WERI-Rb-1 (cell line): ENCODE results near the gene CDK2AP2.

ENCODE experiments used
- DNase-seq: peaks from one replicate; pipeline ENCODE4 v3.0.0-alpha.2; 2020
- H3K27ac ChIP-seq: fragments of 250-450 bp; sonication (Bioruptor Pico); 2 replicates; pipeline ENCODE4 v1.5.1; 2020; ENCODE audit warnings: mild to moderate bottlenecking, moderate library complexity
- H3K27me3 ChIP-seq: fragments of 250-450 bp; sonication (Bioruptor Pico); 2 replicates; pipeline ENCODE4 v1.5.1; 2021; ENCODE audit warnings: mild to moderate bottlenecking, low read depth, moderate library complexity; ENCODE audit not compliant: insufficient read depth, severe bottlenecking
- H3K36me3 ChIP-seq: fragments of 250-450 bp; sonication (Bioruptor Pico); 2 replicates; pipeline ENCODE4 v1.5.1; 2020; ENCODE audit warnings: mild to moderate bottlenecking, moderate library complexity
- H3K4me3 ChIP-seq: 2 replicates; pipeline ENCODE4 v1.5.1; 2011; ENCODE audit warnings: low read depth, mild to moderate bottlenecking, control low read depth, low read length
- H3K9me3 ChIP-seq: fragments of 250-450 bp; sonication (Bioruptor Pico); 2 replicates; pipeline ENCODE4 v1.5.1; 2021; ENCODE audit warnings: mild to moderate bottlenecking, moderate library complexity; ENCODE audit not compliant: severe bottlenecking
- TF ChIP-seq, protein P1 (sequence below): IDR thresholded peaks from 2 replicates; pipeline ENCODE4 v1.5.1; 2011; ENCODE audit warnings: low read depth, mild to moderate bottlenecking, control low read depth, inconsistent platforms, low read length

Gene CDK2AP2

GRCh38 chr11:67503119-67504004 is 4.6 kb downstream of the CDK2AP2 start:
- DNase-seq: peak; percentile 81
- Histone ChIP-seq H3K4me3 (peak overlapping the region; percentile 88), H3K27me3 (no peaks in the 10 kb centered on the region), H3K36me3 (peaks cover 51% of the 10 kb centered on the region), H3K27ac (peak overlapping the region; percentile 71), H3K9me3 (no peaks in the 10 kb centered on the region)
- TF ChIP-seq, protein P1, sequence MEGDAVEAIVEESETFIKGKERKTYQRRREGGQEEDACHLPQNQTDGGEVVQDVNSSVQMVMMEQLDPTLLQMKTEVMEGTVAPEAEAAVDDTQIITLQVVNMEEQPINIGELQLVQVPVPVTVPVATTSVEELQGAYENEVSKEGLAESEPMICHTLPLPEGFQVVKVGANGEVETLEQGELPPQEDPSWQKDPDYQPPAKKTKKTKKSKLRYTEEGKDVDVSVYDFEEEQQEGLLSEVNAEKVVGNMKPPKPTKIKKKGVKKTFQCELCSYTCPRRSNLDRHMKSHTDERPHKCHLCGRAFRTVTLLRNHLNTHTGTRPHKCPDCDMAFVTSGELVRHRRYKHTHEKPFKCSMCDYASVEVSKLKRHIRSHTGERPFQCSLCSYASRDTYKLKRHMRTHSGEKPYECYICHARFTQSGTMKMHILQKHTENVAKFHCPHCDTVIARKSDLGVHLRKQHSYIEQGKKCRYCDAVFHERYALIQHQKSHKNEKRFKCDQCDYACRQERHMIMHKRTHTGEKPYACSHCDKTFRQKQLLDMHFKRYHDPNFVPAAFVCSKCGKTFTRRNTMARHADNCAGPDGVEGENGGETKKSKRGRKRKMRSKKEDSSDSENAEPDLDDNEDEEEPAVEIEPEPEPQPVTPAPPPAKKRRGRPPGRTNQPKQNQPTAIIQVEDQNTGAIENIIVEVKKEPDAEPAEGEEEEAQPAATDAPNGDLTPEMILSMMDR: no peak

DNA sequence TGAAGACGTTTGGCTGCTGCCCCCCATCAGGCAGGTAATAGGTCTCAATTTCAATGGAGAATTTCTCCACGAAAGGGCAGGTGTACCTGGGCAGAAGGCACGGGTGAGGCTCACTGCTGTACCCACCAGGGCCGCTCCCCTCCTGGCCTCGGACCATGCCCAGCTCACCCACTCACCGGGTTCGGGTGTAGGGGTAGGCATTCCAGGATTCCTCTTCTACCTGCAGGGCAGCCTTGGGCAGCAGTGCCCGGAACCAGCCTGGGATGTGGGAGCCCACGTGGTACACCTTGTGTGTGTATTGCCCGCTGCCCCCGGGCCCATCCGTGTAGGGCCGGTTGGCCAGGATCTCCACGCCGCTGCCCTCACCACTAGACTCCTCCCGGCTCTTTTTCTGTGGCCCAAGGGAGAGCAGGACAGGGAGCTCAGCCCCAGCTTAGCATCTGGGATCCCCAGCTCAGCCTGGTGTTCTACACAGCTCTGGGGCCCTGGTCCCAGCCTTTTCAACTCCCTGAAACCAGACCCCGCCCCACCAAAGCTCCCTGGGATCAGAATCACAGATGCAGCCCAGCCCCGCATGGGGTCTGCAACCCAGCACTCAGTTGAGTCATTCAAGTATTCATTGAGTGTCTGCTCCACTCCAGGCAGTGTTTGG is 5.5 kb downstream of the CDK2AP2 start:
- H3K36me3 ChIP-seq: peaks cover 51% of the 10 kb centered on the region
- no peaks in the 10 kb centered on the region for H3K27me3 ChIP-seq
- H3K4me3 ChIP-seq: no peak overlapping the region
- DNase-seq: no peak
- no peaks in the 10 kb centered on the region for H3K9me3 ChIP-seq
- H3K27ac ChIP-seq: no peak overlapping the region
- TF ChIP-seq, protein P1: no peak

DNA sequence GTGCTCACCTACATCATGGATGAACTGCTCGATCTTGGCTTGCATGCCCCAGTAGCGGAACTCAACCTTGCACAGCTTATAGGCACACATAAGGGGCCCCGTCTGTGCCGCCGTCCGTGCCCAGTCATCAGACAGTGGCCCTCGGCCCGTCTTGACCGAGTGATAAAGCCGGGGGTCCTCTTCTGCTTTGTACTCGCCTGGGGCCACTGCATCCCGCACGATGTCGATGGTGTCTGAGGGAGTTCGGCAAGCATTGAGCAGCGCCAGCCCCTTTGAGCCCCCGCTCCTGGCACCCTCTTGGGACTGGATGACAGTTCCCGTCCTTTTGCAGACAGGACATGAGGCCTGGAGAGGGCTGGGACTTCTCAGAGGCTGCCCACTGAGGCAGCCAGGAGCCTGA is 6.1 kb downstream of the CDK2AP2 start:
- H3K27ac ChIP-seq: no peak overlapping the region
- DNase-seq: no peak
- TF ChIP-seq, protein P1: no peak
- no peaks in the 10 kb centered on the region for H3K27me3 ChIP-seq
- no peak overlapping the region for H3K4me3 ChIP-seq
- peaks cover 51% of the 10 kb centered on the region for H3K36me3 ChIP-seq
- H3K9me3 ChIP-seq: no peaks in the 10 kb centered on the region

DNA sequence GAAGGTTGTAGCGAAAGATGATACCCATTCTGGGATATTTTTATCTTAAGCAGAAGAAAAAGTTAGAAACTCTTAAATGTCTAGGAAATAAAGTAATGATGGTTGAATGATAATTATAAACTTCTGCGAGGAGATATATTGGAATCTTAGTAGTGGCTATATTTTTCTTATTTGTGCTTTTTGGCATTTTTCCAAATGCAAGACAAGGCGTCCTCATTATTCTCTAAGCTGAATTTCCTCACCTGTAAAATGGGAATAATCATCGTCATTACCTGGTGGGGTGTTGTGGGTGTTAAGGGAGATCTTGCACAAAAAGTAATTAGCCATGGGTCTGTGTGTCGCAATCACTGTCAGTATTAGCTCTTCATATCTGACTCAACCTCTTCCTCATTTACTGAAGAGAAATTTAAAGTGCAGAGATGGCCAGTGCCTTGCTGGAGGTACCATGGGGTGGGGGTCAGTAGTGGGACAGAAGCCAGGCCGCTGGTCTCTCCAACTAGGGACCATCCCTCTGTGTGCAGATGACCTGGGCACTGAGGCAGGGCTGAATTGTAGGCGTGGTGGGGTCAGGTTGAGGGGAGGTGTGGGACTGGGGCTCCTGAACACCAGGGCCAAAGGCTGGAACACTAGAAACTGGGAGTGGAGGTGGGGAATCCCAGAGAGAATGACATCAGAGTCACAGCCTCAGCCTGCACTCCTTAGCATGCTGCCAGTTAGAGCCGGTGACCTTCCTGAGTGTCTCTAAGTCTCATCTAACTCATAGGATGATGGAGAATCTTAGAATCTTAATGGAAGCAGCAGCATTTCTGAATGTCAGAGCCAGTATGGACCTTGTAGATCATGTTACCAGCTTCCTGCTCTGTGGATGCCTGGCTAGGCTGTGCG is 6.9 kb downstream of the CDK2AP2 start:
- H3K36me3 ChIP-seq: peaks cover 51% of the 10 kb centered on the region
- TF ChIP-seq, protein P1: no peak
- H3K27me3 ChIP-seq: no peaks in the 10 kb centered on the region
- H3K27ac ChIP-seq: no peak overlapping the region
- DNase-seq: no peak
- H3K9me3 ChIP-seq: no peaks in the 10 kb centered on the region
- H3K4me3 ChIP-seq: no peak overlapping the region

DNA sequence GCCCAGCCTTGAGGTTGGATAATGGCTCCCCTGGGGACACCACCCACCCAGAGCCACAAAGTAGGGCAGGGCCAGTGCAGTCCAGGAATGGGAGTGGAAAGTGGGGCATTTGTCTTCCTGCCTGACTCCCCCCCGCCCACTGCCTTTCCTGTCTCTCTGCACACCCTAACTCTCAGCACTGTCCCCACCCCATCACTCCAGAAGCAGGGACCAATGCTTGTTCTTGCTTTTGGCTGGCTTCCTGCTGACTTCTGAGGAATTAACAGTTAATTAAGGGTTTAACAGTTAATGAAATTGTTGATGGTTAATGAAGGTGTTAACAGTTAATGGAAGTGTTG is 7.5 kb downstream of the CDK2AP2 start:
- H3K27ac ChIP-seq: no peak overlapping the region
- H3K27me3 ChIP-seq: no peaks in the 10 kb centered on the region
- H3K4me3 ChIP-seq: no peak overlapping the region
- H3K36me3 ChIP-seq: peaks cover 57% of the 10 kb centered on the region
- TF ChIP-seq, protein P1: no peak
- H3K9me3 ChIP-seq: no peaks in the 10 kb centered on the region
- no peak for DNase-seq
